Measurements from ENCODE around the gene ENTPD1.
"Not testable (repeated sequence)": the region's sequence is repeated elsewhere in the genome, so short reads cannot be mapped to it uniquely, and the experiment has no call there.

The ENTPD1 gene

GRCh38 chr10:95865814-95866466 lies 110.0 kb downstream of the ENTPD1 start:
- DNase-seq (ENCODE audit: low read depth in 2 of 2), result no peak

GRCh38 chr10:95866467-95866842 lies 110.5 kb downstream of the ENTPD1 start:
- DNase-seq (ENCODE audit: low read depth in 2 of 2), result no peak

- DNase-seq (ENCODE audit: low read depth in 2 of 2), result no peak
Measured at GRCh38 chr10:95867866-95868265, 111.9 kb downstream of the ENTPD1 start.

- DNase-seq (ENCODE audit: low read depth in 2 of 2), result no peak
Measured at GRCh38 chr10:95872158-95872711, 116.3 kb downstream of the ENTPD1 start.

GRCh38 chr10:95873139-95873538 lies 117.2 kb downstream of the ENTPD1 start:
- DNase-seq (ENCODE audit: low read depth in 2 of 2), result no peak

GRCh38 chr10:95873651-95874050 lies 117.7 kb downstream of the ENTPD1 start:
- DNase-seq (ENCODE audit: low read depth in 2 of 2), result no peak

- DNase-seq (ENCODE audit: low read depth in 2 of 2), result not testable (repeated sequence)
Measured at GRCh38 chr10:95874783-95875182, 118.8 kb downstream of the ENTPD1 start.

GRCh38 chr10:95876756-95877155 lies 120.8 kb downstream of the ENTPD1 start:
- no peak for DNase-seq (ENCODE audit: low read depth in 2 of 2)

GRCh38 chr10:95877881-95878280 lies 121.9 kb downstream of the ENTPD1 start:
- DNase-seq (ENCODE audit: low read depth in 2 of 2), result no peak

- DNase-seq (ENCODE audit: low read depth in 2 of 2), result no peak
Measured at GRCh38 chr10:95880704-95881103, 124.7 kb downstream of the ENTPD1 start.

GRCh38 chr10:95881316-95881715 lies 125.4 kb downstream of the ENTPD1 start:
- DNase-seq (ENCODE audit: low read depth in 2 of 2), result no peak

GRCh38 chr10:95889830-95890229 lies 133.9 kb downstream of the ENTPD1 start:
- no peak for DNase-seq (ENCODE audit: low read depth in 2 of 2)

- DNase-seq (ENCODE audit: low read depth in 2 of 2), result no peak
Measured at GRCh38 chr10:95896071-95896850, 140.3 kb downstream of the ENTPD1 start.

GRCh38 chr10:95905897-95906580 lies 150.1 kb downstream of the ENTPD1 start:
- DNase-seq (ENCODE audit: low read depth in 2 of 2), result not testable (repeated sequence)

- no peak for DNase-seq (ENCODE audit: low read depth in 2 of 2)
Measured at GRCh38 chr10:95906677-95907455, 150.9 kb downstream of the ENTPD1 start.

- peak in 1 of 2 donors; percentile 51 for DNase-seq (ENCODE audit: low read depth in 2 of 2)
Measured at GRCh38 chr10:95907456-95908253, 151.7 kb downstream of the ENTPD1 start, which contains the start of gene CC2D2B. Gene CC2D2B (plus strand): TSS chr10:95907975. CDS start chr10:95911324, 3,349 bp downstream.

- no peak for DNase-seq (ENCODE audit: low read depth in 2 of 2)
Measured at GRCh38 chr10:95908450-95908849, 152.5 kb downstream of the ENTPD1 start.

GRCh38 chr10:95909561-95909960 lies 153.6 kb downstream of the ENTPD1 start:
- no peak for DNase-seq (ENCODE audit: low read depth in 2 of 2)

GRCh38 chr10:95916039-95916438 lies 160.1 kb downstream of the ENTPD1 start:
- DNase-seq (ENCODE audit: low read depth in 2 of 2), result not testable (repeated sequence)

Data from stimulated activated CD4-positive, alpha-beta T cell treated with anti-CD3 and anti-CD28 coated beads, Interleukin-1b, Interleukin-23, amount 100 ng/mL, for 1 hour (primary cell).